Measurements from ENCODE around the gene MEI1. TPM values are rescaled to one million over a fixed set of nuclear protein-coding genes. Genes with fewer than 3 reads are reported as not detected.

Gene MEI1
- total RNA-seq, 1 experiment from 2014 or later: 0.20 TPM

GRCh38 chr22:41838842-41839618 lies 139.7 kb downstream of the MEI1 start:
- peaks cover 33 to 66% (median 54%) of the 10 kb centered on the region in 3 experiments; a peak in 6 of 7 replicates for H3K36me3 Mint-ChIP-seq (ENCODE audit: insufficient read depth in 1 of 3, low read depth in 3 of 3)
- no peaks in the 10 kb centered on the region for H3K9me3 Mint-ChIP-seq
- H3K27ac Mint-ChIP-seq: peak overlapping the region in 2 of 3 experiments; percentile 25 to 70; a peak in 5 of 7 replicates
- Histone ChIP-seq H3K23ac (ENCODE audit: insufficient read length, low read depth, low read length) (no peak overlapping the region), H3K79me1 (ENCODE audit: insufficient read depth, low read depth, low read length, poor library complexity, severe bottlenecking) (peaks cover 3% of the 10 kb centered on the region), H3K18ac (ENCODE audit: insufficient read length, low read depth, low read length) (no peak overlapping the region), H3K9me3 (ENCODE audit: control insufficient read depth, low read depth, low read length) (no peaks in the 10 kb centered on the region), H2BK15ac (ENCODE audit: low read depth, low read length) (no peak overlapping the region), H3K27ac (ENCODE audit: insufficient read length, low read depth, low read length) (no peak overlapping the region), H2BK12ac (ENCODE audit: insufficient read length, low read depth, low read length) (no peak overlapping the region), H3K4me1 (ENCODE audit: insufficient read depth, low read length) (peaks cover 1% of the 10 kb centered on the region; the same call in 1 of the 2 replicates), H2AK5ac (ENCODE audit: insufficient read length, low read length) (no peak overlapping the region), H2BK20ac (ENCODE audit: low read depth, low read length, poor library complexity, severe bottlenecking) (no peak overlapping the region), H2AFZ (ENCODE audit: low read length) (no peak overlapping the region), H2BK5ac (ENCODE audit: insufficient read length, low read length) (no peak overlapping the region), H4K91ac (ENCODE audit: insufficient read length, low read depth, low read length) (no peak overlapping the region), H3K14ac (ENCODE audit: insufficient read depth, low read length) (no peak overlapping the region), H3K79me2 (ENCODE audit: insufficient read depth, low read length) (peaks cover 71% of the 10 kb centered on the region), H3K56ac (ENCODE audit: insufficient read length, low read depth, low read length) (no peak overlapping the region), H3K9ac (ENCODE audit: extremely low read depth, insufficient read length, low read length) (no peak overlapping the region), H3K27me3 (ENCODE audit: insufficient read depth, low read length) (no peaks in the 10 kb centered on the region), H3K4me2 (ENCODE audit: insufficient read depth, insufficient read length, low read length) (no peak overlapping the region), H4K5ac (ENCODE audit: insufficient read length, low read depth, low read length) (no peak overlapping the region), H3K23me2 (ENCODE audit: insufficient read length, low read depth, low read length, poor library complexity, severe bottlenecking) (peaks cover 7% of the 10 kb centered on the region), H4K8ac (replicated peaks; ENCODE audit: insufficient read length, low read depth, low read length) (no peak overlapping the region), H2BK120ac (ENCODE audit: low read depth, low read length, poor library complexity, severe bottlenecking) (no peak overlapping the region), H3T11ph (ENCODE audit: low read length) (no peak overlapping the region), H3K4ac (ENCODE audit: low read depth, low read length) (no peak overlapping the region), H4K20me1 (ENCODE audit: control insufficient read depth, insufficient read depth, insufficient read length) (peaks cover 2% of the 10 kb centered on the region)
- no peaks in the 10 kb centered on the region for H3K27me3 Mint-ChIP-seq (ENCODE audit: low read depth)
- no peak for DNase-seq
- TF ChIP-seq CTCF (conservative IDR thresholded peaks at IDR 0.05): no peak
- H3K4me1 Mint-ChIP-seq: peaks cover 41 to 49% of the 10 kb centered on the region in 2 experiments
- no CpG with 5 or more reads among the region's 1 CpG for WGBS (ENCODE audit: extremely low coverage, insufficient read length, low lambda C conversion rate)
- no peak overlapping the region for H3K4me3 Mint-ChIP-seq

All from H9 (cell line).